ENCODE data around the gene DTD1.

GRCh38 chr20:18811904-18812303, 224.1 kb downstream of the DTD1 start:
- TF ChIP-seq PCBP1 (IDR thresholded peaks at IDR 0.05; ENCODE audit: borderline replicate concordance, low read depth, low read length): no peak
- TF ChIP-seq RAD21 (CRISPR knock-in tag; IDR thresholded peaks at IDR 0.05): no peak
- no peak for TF ChIP-seq TAF1 (CRISPR knock-in tag; IDR thresholded peaks at IDR 0.05)
